OCI-M2 (cell line): ENCODE measurements around the gene ADGRG3.

Experiments used
- DNase-seq: peaks from one replicate; lab custom pipeline; 2025; ENCODE audit not compliant: unreplicated experiment; lab: John Stamatoyannopoulos, UW

ADGRG3 gene

DNA sequence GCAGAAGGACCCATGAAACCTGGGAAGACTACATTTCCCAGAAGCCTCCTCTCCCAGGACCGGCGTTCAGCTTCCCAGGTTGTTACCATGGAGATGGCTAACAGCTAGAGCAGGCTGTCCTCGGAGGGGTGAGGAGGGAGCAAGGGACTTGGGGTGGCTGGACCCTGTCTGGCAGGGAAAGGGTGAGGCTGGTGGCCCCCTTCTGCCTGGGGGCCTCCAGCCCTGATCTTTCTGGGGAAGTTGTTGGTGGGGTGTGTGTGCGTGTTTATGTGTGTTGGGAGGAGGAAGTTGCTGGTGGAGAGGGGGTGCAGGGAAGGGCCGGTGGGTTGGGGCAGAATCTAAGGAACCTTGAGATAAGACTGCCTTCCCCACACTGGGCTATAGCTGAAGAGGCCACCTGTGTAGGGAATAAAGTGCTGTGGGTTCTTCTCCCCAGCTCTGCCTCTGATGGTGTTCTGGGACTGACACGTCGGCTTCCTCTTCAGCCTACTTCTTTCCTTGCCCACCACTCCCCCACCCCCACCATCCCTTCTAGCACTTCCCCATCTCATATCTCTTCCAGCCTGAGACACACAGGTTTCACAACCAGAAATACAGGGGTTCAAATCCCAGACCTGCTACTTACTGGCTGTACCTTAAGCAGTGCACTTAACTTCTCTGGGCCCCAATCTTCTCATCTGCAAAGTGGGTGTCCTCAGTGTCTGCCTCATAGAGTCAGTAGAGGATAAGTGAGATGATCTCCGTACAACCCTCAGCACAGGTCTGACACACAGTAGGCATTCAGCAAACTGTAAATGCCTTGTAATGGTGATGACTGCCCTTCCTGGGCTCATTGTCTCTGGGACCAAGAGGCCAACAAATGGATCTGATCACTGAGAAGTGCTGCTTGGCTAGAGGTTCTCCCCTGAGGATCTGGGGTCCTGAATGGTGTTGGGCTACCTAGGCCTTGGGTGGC lies 26.9 kb downstream of the ADGRG3 start, which contains the start of gene DRC7:
Gene DRC7, plus strand, starts transcription at position 82 of the 955 bp plus-strand sequence. CDS start 3,144 bp downstream, outside the sequence.
- DNase-seq = peak; percentile 50

DNA sequence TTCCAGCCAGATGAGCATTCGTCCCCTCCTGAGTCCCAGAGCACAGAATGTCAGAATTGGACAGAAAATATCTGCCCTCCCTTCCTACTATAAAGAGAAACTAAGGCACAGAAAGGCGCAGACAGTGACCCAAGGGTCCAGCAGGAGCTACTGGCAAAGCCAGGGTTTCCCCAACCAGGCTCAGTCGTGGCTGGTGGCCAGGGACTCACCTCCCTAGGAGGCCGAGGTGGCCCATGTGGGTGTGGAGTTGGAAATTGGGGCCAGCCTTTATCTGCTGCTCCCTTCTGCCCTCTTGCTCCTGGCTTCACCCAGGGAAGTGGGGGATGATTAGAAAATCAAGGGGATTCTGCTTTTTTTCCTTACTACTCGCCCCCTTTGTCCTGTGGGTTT lies 27.6 kb downstream of the ADGRG3 start:
- DNase-seq = no peak

DNA sequence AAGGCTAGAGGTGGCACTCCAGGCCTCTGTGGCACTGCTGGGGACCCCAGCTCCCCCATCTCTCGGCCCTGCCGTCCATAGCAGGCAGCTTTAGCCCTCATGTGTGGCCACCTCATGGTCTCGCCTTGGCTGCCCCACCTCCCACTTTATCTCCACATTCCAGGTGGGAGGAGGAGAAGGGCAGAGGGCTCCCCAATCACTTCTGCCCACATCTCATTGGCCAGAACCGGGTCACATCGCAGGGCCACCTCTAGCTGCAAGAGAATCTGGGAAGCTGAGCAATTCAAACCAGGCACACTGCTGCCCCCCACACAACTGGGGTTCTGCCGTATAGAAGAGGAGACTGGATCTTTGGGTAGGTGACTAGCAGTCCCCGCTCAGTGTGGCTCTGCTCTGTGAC lies 28.1 kb downstream of the ADGRG3 start:
- no peak for DNase-seq

DNA sequence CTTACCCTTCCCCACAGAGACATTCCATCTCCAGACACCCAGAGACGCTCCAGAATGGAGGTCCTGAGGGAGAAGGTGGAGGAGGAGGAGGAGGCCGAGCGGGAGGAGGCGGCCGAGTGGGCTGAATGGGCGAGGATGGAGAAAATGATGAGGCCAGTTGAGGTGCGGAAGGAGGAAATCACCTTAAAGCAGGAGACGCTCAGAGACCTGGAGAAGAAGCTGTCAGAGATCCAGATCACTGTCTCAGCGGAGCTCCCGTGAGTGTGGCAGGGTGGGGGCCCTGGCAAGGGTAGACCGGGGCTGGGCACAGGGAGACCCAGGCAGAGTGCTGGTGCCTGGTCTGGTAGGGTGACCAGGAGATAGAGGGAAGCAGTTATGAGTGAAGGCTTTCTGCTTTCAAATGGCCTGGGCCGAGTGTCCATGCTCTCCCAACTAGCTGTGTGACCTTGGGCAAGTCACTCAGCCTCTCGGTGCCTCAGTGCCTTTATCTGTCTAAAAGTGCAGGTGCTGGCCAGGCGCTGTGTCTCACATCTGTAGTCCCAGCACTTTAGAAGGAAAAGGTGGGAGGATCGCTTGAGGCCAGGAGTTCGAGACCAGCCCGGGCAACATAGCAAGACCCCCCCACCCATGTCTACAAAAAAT lies 29.9 kb downstream of the ADGRG3 start:
- no peak for DNase-seq

DNA sequence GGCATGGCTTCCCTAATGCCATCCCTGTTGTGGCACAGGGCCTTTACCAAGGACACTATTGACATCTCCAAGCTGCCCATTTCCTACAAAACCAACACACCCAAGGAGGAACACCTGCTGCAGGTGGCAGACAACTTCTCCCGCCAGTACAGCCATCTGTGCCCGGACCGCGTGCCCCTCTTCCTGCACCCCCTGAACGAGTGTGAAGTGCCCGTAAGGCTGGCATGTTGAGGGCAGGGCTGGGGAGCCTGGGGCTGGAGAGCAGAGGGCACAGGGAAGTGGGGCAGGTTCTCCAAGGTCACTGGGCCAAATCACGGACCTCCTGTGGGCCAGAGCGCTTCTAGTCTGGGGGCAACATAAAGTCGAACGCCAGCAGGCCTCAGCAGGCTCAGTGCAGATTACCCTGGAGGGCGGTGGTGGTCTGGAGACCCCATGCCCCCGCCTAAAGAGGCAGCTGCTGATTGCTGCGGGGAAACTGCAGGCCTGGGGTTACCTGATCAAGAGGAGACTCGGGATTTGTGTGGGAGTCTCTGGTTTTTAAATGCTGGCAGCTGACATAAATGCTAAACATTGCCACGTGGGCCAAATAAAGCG lies 30.8 kb downstream of the ADGRG3 start:
- DNase-seq = no peak

DNA sequence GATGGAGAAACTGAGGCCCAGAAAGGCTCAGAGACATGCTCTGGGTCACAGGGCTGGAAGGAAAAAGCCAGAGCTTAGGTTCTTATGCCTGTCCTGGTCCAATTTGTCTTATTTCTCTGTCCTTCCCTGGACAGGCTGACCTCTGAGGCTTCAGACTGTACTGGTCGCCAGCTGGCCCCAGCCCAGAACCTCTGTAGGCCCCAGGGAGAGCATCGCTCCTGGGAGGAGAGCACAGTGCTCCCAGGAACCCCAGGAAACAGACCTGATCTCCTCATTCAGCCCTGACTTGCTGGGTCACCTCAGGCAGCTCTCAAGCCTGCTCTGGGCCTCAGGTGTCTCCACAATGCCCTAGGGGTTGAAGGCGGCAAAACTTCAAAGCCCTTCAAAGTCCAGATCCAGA lies 31.4 kb downstream of the ADGRG3 start:
- no peak for DNase-seq

DNA sequence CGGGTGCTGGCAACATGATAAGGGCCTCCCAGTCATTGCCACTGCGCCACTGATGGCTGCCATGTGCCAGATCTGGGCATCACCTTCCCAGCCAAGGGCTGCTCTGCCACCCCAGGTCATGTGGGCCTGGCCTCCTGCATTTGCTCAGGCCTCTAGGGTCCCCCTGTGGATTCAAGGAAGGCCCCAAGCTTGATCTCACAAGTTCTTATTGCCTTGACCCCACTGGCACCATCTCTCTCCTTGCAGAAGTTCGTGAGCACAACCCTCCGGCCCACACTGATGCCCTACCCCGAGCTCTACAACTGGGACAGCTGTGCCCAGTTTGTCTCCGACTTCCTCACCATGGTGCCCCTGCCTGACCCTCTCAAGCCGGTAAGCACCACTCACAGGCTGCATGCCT lies 31.8 kb downstream of the ADGRG3 start:
- no peak for DNase-seq

DNA sequence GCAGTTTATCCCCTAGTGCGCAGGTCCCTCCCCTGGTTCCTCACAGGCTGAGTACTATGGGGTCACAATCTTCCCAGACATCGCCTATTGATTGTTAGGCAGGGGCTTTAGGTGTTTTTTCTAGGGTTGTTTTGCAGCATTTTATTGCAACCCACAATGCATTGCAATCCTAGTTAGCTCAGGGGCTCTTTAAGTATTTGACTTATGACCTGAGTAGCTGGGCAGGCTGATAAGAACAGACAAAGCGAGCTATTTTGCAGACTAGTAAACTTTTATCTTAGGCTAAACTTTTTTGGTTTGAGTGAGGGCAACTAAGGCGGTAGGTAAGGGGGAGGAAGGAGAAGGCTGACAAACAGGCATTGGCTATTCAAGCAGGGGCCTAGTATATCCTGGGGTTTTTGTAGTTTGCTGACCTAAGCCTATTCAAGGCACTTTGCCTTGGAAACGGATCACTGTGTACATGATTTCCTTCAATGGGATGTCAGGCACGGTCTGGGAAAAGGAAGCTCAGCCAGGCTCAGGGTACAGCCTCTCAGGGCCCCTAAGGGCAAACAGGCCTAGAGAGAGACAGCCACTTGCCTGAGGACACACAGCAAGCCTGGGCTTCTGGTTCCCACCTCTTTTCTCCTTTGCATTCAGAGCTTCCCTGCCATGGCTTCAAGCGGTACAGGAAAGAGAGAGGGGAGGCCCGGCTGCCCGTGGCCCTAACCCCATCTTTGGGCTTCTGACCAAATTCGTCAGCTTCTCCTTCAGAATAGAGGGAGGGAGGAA lies 32.9 kb downstream of the ADGRG3 start:
- peak; percentile 16 for DNase-seq

DNA sequence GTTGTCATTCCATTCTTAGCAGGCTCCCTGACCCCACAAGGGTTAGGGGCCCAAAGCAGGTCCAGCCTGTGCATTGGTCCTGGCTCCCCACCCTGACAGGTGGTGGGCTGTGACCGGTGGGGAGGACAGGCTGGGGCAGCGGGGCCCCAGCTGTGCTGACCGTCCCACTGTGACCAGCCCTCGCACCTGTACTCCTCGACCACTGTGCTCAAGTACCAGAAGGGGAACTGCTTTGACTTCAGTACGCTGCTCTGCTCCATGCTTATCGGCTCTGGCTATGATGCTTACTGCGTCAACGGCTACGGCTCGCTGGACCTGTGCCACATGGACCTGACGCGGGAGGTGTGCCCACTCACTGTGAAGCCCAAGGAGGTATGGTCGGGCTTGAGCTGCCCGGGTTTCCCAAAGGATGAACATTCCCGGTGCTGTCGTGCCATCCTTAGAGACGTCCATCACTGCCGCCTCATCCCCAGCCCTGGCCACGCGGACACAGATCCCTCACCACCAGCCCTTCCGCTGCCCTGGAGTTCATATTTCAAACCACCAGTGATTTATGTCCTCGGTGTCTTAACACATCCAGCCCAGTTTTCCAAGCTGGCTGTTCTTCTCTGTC lies 33.8 kb downstream of the ADGRG3 start:
- DNase-seq = no peak

DNA sequence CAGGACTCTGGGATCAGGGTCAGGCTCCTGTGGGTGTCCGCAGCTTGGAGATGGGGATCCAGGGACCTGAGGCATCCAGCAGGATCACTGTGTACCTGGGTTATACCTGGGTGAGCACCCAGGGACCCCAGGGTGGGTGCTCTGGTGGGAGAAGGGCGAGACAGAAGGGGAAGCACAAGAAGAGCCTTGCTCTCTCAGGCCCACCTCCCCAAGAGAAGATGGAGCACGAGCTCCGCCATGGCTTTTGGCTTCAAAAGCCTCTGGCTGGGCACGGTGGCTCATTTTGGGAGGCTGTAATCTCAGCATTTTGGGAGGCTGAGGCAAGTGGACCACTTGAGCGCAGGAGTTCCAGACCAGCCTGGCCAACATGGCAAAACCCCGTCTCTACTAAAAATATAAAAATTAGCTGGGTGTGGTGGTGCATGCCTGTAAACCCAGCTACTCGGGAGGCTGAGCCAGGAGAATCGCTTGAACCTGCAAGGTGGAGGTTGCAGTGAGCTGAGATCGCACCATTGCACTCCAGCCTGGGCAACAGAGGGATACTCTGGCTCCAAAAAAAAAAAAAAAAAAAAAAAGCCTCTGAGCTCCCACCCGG lies 35.4 kb downstream of the ADGRG3 start:
- DNase-seq = no peak

DNA sequence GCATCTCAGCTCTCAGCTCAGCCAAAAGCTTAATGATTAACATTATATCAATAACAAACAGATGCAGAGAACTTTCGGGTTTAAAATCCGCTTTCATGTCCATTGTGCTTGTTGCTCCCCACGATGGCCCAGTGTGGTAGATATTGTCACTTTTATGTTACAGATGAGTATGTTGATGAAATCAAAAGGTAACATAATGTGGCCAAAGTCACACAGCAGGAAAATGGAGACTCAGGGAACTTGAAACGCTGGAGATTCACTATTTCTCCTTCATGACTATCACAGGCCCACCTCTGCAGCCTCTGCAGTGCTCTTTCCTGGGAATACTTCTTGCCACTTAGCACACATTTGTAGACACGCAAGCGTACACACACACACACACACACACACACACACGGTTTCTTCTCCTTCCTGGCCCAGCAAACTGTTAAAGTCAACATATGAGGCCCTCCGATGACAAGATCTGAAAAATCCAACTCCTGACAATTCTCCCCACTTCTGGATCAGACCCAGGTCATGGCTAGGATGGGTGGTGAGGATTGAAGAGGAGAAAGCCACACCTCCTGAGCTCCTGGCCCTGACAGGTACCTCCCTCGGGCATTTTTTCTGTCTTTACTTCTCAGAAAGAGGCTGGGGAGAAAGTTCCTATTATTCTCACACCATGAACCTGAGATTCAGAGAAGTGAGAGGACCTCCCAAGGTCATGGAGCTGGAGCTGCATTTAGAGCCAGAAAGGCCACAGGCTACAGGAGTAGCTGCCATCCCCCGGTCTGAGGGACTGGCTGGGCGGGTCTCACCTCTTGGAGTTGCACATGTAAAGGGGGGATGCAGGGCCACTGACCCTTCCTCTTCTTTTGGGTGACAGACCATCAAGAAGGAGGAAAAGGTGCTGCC lies 36.2 kb downstream of the ADGRG3 start:
- DNase-seq = no peak

DNA sequence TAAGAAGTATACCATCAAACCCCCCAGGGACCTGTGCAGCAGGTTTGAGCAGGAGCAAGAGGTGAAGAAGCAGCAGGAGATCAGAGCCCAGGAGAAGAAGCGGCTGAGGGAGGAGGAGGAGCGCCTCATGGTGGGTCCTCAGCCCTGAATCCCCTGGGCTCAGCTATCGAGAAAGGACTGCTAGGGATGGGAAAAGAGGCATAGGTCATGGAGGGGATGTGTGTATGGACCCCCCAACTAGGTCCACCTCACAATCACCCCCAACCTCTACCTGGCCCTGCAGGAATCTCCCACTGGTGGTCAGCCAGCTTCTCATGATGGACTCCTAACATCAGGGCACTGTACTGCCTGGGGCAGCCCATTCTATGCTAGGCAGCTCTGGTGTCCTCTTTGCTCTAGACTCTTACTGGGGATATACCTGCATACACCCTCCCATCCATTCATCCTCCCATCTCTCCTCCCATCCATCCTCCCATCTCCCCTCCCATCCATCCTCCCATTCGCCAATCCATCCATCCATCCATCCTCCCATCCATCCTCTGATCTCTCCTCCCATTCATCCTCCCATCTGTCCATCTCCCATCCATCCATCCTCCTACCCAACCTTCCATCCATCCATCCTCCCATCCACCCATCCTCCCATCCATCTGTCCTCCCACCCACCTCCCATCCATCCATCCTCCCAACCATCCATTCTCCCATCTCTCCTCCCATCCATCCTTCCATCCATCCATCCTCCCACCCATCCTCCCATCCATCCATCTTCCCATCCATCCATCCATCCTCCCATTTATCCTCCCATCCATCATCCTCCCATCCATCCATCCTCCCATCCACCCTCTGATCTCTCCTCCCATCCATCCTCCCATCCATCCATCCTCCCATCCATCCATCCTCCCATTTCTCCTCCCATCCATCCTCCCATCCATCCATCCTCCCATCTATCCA lies 37.1 kb downstream of the ADGRG3 start:
- no peak for DNase-seq

DNA sequence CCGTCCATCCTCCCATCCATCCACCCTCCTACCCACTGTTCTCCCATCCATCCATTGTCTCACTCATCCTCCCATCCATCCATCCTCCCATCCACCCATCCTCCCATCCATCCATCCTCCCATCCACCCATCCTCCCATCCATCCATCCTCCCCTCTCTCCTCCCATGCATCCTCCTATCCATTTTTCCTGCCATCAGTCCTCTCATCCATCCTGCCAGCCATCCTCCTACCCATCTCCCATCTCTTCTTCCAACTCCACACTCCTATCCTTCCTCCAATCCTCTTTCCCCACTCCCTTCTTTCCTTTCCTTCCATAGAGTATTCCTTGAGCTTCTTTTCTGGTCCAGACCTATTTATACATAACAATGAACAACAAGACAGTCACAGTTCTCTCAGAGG lies 38.6 kb downstream of the ADGRG3 start:
- no peak for DNase-seq

DNA sequence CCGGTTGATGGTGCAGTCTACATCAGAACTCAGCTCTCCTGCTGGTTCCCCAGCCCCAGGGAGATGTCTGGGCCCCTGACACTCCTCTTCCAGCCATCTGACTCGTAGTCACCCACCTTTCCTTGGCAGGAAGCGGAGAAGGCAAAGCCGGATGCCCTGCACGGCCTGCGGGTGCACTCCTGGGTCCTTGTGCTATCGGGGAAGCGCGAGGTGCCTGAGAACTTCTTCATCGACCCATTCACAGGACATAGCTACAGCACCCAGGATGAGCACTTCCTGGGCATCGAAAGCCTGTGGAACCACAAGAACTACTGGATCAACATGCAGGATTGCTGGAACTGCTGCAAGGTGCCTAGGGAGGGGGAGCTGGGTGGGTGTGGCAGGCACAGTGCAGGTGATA lies 39.2 kb downstream of the ADGRG3 start:
- DNase-seq = no peak

DNA sequence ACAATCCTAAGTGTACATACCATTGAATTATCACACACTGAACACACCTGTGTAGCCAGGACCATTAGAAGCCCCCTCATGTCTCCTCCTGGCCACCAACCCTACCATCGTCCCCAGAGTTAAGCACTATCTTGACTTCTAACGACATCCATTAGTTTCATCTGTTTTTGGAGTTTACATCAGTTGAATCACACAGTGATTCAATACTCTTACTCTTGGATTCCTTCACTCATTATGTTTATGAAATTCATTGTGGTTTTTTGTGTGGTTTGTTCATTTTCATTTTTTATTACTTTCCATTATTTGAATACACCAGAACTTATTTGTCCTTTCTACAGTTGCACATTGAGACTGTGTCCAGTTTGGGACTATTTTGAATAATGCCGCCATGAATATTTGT lies 40.1 kb downstream of the ADGRG3 start:
- no peak for DNase-seq

DNA sequence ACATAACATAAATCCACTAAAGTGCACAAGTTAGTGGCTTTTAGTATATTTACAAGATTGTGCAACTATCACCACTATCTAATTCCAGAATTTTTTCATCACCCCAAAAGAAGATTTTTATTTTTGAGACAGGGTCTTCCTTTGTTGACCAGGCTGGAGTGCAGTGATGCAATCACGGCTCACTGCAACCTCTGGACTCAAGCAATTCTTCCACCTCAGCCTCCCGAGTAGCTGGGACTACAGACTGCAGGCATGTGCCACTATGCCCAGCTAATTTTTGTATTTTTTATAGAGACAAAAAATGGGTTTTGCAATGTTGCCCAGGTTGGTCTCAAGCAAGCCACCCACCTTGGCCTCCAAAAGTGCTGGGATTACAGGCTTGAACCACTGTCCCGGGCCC lies 41.6 kb downstream of the ADGRG3 start:
- no peak for DNase-seq

DNA sequence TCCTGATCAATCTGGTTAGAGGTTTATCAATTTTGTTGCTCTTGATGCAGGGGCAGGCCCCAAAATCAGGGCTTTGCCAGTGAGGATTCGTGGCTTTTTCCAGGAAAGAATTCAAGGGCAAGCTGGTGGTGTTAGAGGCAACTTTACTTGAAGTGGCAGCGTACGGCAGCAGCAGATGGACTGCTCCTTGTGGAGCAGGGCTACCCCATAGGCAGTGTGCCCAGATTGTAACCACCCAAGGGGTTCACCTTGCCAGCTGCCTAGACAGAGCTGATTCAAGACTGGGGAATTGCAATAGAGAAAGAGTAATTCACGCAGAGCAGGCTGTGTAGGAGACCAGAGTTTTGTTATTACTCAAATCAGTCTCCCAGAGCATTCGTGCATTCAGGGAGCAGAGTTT lies 43.2 kb downstream of the ADGRG3 start:
- DNase-seq = no peak

DNA sequence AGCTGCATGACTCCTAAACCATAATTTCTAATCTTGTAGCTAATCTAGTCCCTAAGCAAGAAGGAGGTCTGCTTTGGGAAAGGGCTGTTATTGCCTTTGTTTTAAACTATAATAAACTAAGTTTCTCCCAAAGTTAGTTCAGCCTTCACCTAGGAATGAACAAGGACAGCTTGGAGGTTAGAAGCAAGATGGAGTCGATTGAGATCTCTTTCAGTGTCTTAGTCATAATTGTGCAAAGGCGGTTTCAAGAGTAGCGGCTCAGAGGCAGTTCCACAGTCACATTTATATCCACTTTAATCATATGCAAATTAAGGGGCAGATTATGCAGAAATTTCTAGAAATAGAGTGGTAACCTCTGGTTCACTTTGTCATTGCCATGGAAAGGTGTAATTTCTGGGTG lies 43.9 kb downstream of the ADGRG3 start:
- no peak for DNase-seq
